Peyer's patch (tissue), 4 donors: ENCODE data around the gene SLC13A3. TPM values are rescaled to one million over a fixed set of nuclear protein-coding genes. Genes with fewer than 3 reads are reported as not detected.

Experiments
- DNase-seq, 3 donors: peaks; one replicate each; pipeline ENCODE4 v3.0.0-alpha.2; 2017 to 2019
- H3K27ac ChIP-seq, 4 donors: fragments of 200-600 bp; sonication (generic); one replicate each; pipeline ENCODE4 v1.5.1; 2016 to 2019
- H3K27me3 ChIP-seq, 2 donors: fragments of 200-600 bp; sonication (generic); one replicate each; pipeline ENCODE4 v1.5.1; 2019
- H3K36me3 ChIP-seq, 3 donors: fragments of 200-600 bp; sonication (generic); one replicate each; pipeline ENCODE4 v1.5.1; 2016 to 2019
- H3K4me1 ChIP-seq, 4 donors: fragments of 200-600 bp; sonication (generic); one replicate each; pipeline ENCODE4 v1.5.1; 2016 to 2019
- H3K4me3 ChIP-seq, 4 donors: fragments of 200-600 bp; sonication (generic); 1 replicate in 3 of 4; 2 replicates in 1 of 4; pipeline ENCODE4 v1.5.1; 2016 to 2019; ENCODE audit warnings: mild to moderate bottlenecking in 1 of 4
- H3K9me3 ChIP-seq, 4 donors: fragments of 200-600 bp; sonication (generic); one replicate each; pipeline ENCODE4 v1.5.1; 2016 to 2019; ENCODE audit warnings: mild to moderate bottlenecking in 1 of 4
- CTCF ChIP-seq, 6 experiments: fragments of 450-650 bp in 4 of 6; fragments of 200-600 bp in 2 of 6; sonication (generic) in 1 of 6; IDR thresholded peaks; one replicate each; pipeline ENCODE4 v1.5.1; 2017 to 2019; ENCODE audit warnings: antibody characterized with exemption in 6 of 6, mild to moderate bottlenecking in 3 of 6, moderate library complexity in 1 of 6
- POLR2A ChIP-seq, 2 donors: fragments of 450-650 bp; IDR thresholded peaks; one replicate each; pipeline ENCODE4 v1.5.1; 2017; ENCODE audit warnings: antibody characterized with exemption in 2 of 2, mild to moderate bottlenecking in 2 of 2, moderate library complexity in 2 of 2
- total RNA-seq, 4 donors: library from RNA; depleted of rRNA; stranded (reverse); fragments of >200 nt; gene quantifications; one replicate each; pipeline ENCODE4 v1.1.0, GENCODE V29; 2016

The SLC13A3 gene
- total RNA-seq, 4 donors from 2014 or later: 1.3 to 10.7 TPM; not detected in 2

- H3K36me3 ChIP-seq: no peaks in the 10 kb centered on the region
- H3K4me1 ChIP-seq: no peaks in the 10 kb centered on the region
- no peak for DNase-seq
- H3K27ac ChIP-seq: no peak overlapping the region
- no peak for TF ChIP-seq POLR2A (IDR thresholded peaks at IDR 0.05)
- no peak for TF ChIP-seq CTCF (IDR thresholded peaks at IDR 0.05)
- no peaks in the 10 kb centered on the region for H3K27me3 ChIP-seq
- H3K9me3 ChIP-seq: no peaks in the 10 kb centered on the region
- H3K4me3 ChIP-seq: no peak overlapping the region
Measured at GRCh38 chr20:46545077-46545826, 106.0 kb downstream of the SLC13A3 start.

- DNase-seq: no peak
- H3K36me3 ChIP-seq: no peaks in the 10 kb centered on the region
- no peaks in the 10 kb centered on the region for H3K9me3 ChIP-seq
- TF ChIP-seq POLR2A (IDR thresholded peaks at IDR 0.05) (no peak), CTCF (IDR thresholded peaks at IDR 0.05) (no peak)
- H3K4me1 ChIP-seq: no peaks in the 10 kb centered on the region
- H3K4me3 ChIP-seq: no peak overlapping the region
- H3K27ac ChIP-seq: no peak overlapping the region
- no peaks in the 10 kb centered on the region for H3K27me3 ChIP-seq
Measured at GRCh38 chr20:46544576-46544975, 106.7 kb downstream of the SLC13A3 start.

GRCh38 chr20:46543959-46544358, 107.3 kb downstream of the SLC13A3 start:
- Histone ChIP-seq H3K9me3 (no peaks in the 10 kb centered on the region), H3K4me1 (no peaks in the 10 kb centered on the region)

GRCh38 chr20:46543033-46543432, 108.2 kb downstream of the SLC13A3 start:
- TF ChIP-seq CTCF (IDR thresholded peaks at IDR 0.05): no peak
- TF ChIP-seq POLR2A (IDR thresholded peaks at IDR 0.05): no peak
- no peaks in the 10 kb centered on the region for H3K4me1 ChIP-seq
- H3K9me3 ChIP-seq: no peaks in the 10 kb centered on the region
- no peak overlapping the region for H3K4me3 ChIP-seq
- no peaks in the 10 kb centered on the region for H3K27me3 ChIP-seq
- H3K27ac ChIP-seq: no peak overlapping the region
- no peak for DNase-seq
- H3K36me3 ChIP-seq: no peaks in the 10 kb centered on the region

More at GRCh38 chr20:46543959-46544358, 107.3 kb downstream of the SLC13A3 start:
- Histone ChIP-seq H3K4me3 (no peak overlapping the region), H3K36me3 (no peaks in the 10 kb centered on the region), H3K27me3 (no peaks in the 10 kb centered on the region), H3K27ac (no peak overlapping the region)
- DNase-seq: no peak
- TF ChIP-seq POLR2A (IDR thresholded peaks at IDR 0.05): no peak
- TF ChIP-seq CTCF (IDR thresholded peaks at IDR 0.05): no peak

- no peak for TF ChIP-seq CTCF (IDR thresholded peaks at IDR 0.05)
- TF ChIP-seq POLR2A (IDR thresholded peaks at IDR 0.05): no peak
- H3K4me1 ChIP-seq: no peaks in the 10 kb centered on the region
- H3K27me3 ChIP-seq: no peaks in the 10 kb centered on the region
- no peaks in the 10 kb centered on the region for H3K36me3 ChIP-seq
- H3K4me3 ChIP-seq: no peak overlapping the region
- H3K27ac ChIP-seq: no peak overlapping the region
- H3K9me3 ChIP-seq: no peaks in the 10 kb centered on the region
- no peak for DNase-seq
Measured at GRCh38 chr20:46541229-46541935, 109.9 kb downstream of the SLC13A3 start.
